Adrenal gland (tissue), 12 donors: ENCODE measurements around the gene CTU1. TPM values are rescaled to one million over a fixed set of nuclear protein-coding genes. Genes with fewer than 3 reads are reported as not detected.

Experiments
- DNase-seq, 7 donors: peaks; one replicate each; pipeline ENCODE4 v3.0.0-alpha.2; 2019 to 2020
- H3K27ac ChIP-seq, 5 donors: fragments of 200-600 bp; sonication (generic) in 4 of 5; 1 replicate in 3 of 5; 2 replicates in 2 of 5; pipeline versions ENCODE4 v1.5.1 to v1.8.0; 2016 to 2020; ENCODE audit warnings: mild to moderate bottlenecking in 1 of 5
- H3K27me3 ChIP-seq: fragments of 200-600 bp; 2 replicates; pipeline ENCODE4 v1.8.0; 2021
- H3K36me3 ChIP-seq, 2 donors: fragments of 200-600 bp; replicated peaks in 1 of 2; 1 replicate in 1 of 2; 2 replicates in 1 of 2; pipeline versions ENCODE4 v1.5.1 to v1.8.0; 2018 to 2022
- H3K4me1 ChIP-seq, 2 donors: fragments of 200-600 bp; replicated peaks in 1 of 2; 1 replicate in 1 of 2; 2 replicates in 1 of 2; pipeline versions ENCODE4 v1.5.1 to v1.8.0; 2018 to 2021
- H3K4me3 ChIP-seq, 4 donors: fragments of 200-600 bp; sonication (generic) in 3 of 4; one replicate each; pipeline ENCODE4 v1.5.1; 2016 to 2018
- H3K9me3 ChIP-seq, 3 donors: fragments of 200-600 bp; sonication (generic) in 1 of 3; replicated peaks in 1 of 3; 1 replicate in 2 of 3; 2 replicates in 1 of 3; pipeline versions ENCODE4 v1.5.1 to v1.8.0; 2016 to 2021
- CTCF ChIP-seq, 6 experiments: fragments of 450-650 bp in 4 of 6; fragments of 200-600 bp in 2 of 6; sonication (generic) in 1 of 6; IDR thresholded peaks; 1 replicate in 5 of 6; 2 replicates in 1 of 6; pipeline versions ENCODE4 v1.5.1 to v1.8.0; 2016 to 2021; ENCODE audit warnings: antibody characterized with exemption in 6 of 6, mild to moderate bottlenecking in 2 of 6, moderate library complexity in 1 of 6
- POLR2A ChIP-seq, 2 donors: fragments of 450-650 bp; IDR thresholded peaks; one replicate each; pipeline ENCODE4 v1.6.1; 2017; ENCODE audit warnings: antibody characterized with exemption in 2 of 2, mild to moderate bottlenecking in 2 of 2, moderate library complexity in 1 of 2
- WGBS, 4 donors: extraction: QIAGEN DNeasy Blood & Tissue Kit in 2 of 4; methylation state at CpG; one replicate each; pipeline versions ENCODE4 v1.1.5 to v1.1.7; 2013 to 2017; 5-methylcytosine and 5-hydroxymethylcytosine counted together
- intact Hi-C, 2 donors: fragments of 100-400 bp; cut with DNase I; formaldehyde crosslinking; loops; one replicate each; pipeline versions ENCODE4 v1.14.1 to v1.15.0; 2022 to 2023
- polyA plus RNA-seq, 3 donors: library from polyadenylated mRNA; stranded (reverse); fragments of 200-250 nt in 2 of 3; fragments of 350-450 nt in 1 of 3; fragmentation: Illumina TruSeq in 1 of 3; extraction: RNeasy Lipid Tissue Mini Kit (QIAGEN cat#74804) in 1 of 3; gene quantifications; one replicate each; pipeline ENCODE4 v1.2.3, GENCODE V29; 2013 to 2014
- total RNA-seq, 9 donors: library from RNA; depleted of rRNA in 4 of 9; stranded (reverse); fragments of >200 nt in 4 of 9; fragments of 120-200 nt in 1 of 9; fragmentation: NEBNext Ultra II Directional in 1 of 9; extraction: Animal tissue kit (Norgen Biotek cat#: 25700) in 1 of 9; gene quantifications; one replicate each; pipeline versions ENCODE4 v1.1.0 to v1.2.4, GENCODE V29; 2013 to 2023
- donor health status: healthy with polysubstance abuse.
- donor health status: Bipolar disorder and iron deficiency.
- donor health status: DM: yes; HTN: yes; CAD: no.
- donor health status: DM: no; HTN: no; CAD: no.
- donor health status: DM: no; HTN: no; CAD: no.
- donor health status: DM: yes; HTN: yes; CAD: no.

Gene CTU1
- total and polyA plus RNA-seq, 12 donors, result 1.1 to 23.9 (median 8.1) TPM

GRCh38 chr19:51097796-51098195 lies 10.4 kb downstream of the CTU1 start:
- TF ChIP-seq CTCF (IDR thresholded peaks at IDR 0.05) (no peak), POLR2A (IDR thresholded peaks at IDR 0.05) (no peak)
- H3K4me3 ChIP-seq, result no peak overlapping the region
- H3K4me1 ChIP-seq, result peaks cover 0 to 11% of the 10 kb centered on the region in 2 donors
- H3K9me3 ChIP-seq, result no peaks in the 10 kb centered on the region
- no peaks in the 10 kb centered on the region for H3K27me3 ChIP-seq
- no peak overlapping the region for H3K27ac ChIP-seq
- peaks cover 0 to 8% of the 10 kb centered on the region in 2 donors for H3K36me3 ChIP-seq
- intact Hi-C loops, result loop anchor here (2.0 to 10.0 kb wide), 4 partner anchors 79 to 173 kb away; partner anchors contain the start of gene KLK10 (in 2 of the 2)
- 80 to 88% (median 82%) methylated on average over 18 to 20 of the region's 20 CpGs for WGBS, 4 donors
- DNase-seq, result no peak

- peak; percentile 56 to 78 (median 66) for DNase-seq
- Histone ChIP-seq H3K4me3 (no peak overlapping the region), H3K27ac (no peak overlapping the region), H3K9me3 (no peaks in the 10 kb centered on the region), H3K4me1 (peaks cover 0 to 10% of the 10 kb centered on the region in 2 donors), H3K36me3 (peaks cover 0 to 3% of the 10 kb centered on the region in 2 donors), H3K27me3 (no peaks in the 10 kb centered on the region)
- TF ChIP-seq CTCF (IDR thresholded peaks at IDR 0.05), result peak; percentile 41 to 65 (median 54)
- TF ChIP-seq POLR2A (IDR thresholded peaks at IDR 0.05), result no peak
- intact Hi-C loops, result loop anchor here (2.0 to 10.0 kb wide), 4 partner anchors 78 to 172 kb away; partner anchors contain the start of gene KLK10 (in 2 of the 2)
- WGBS, 4 donors, result 6 to 15% (median 11%) methylated on average over 7 to 8 of the region's 8 CpGs
Measured at GRCh38 chr19:51097166-51097738, 11.0 kb downstream of the CTU1 start.

GRCh38 chr19:51096473-51097165 lies 11.6 kb downstream of the CTU1 start:
- intact Hi-C loops, result loop anchor here (2.0 to 10.0 kb wide), 4 partner anchors 78 to 172 kb away; partner anchors contain the start of gene KLK10 (in 2 of the 2)
- Histone ChIP-seq H3K27ac (no peak overlapping the region), H3K9me3 (no peaks in the 10 kb centered on the region), H3K4me3 (no peak overlapping the region), H3K4me1 (peaks cover 0 to 4% of the 10 kb centered on the region in 2 donors), H3K36me3 (no peaks in the 10 kb centered on the region), H3K27me3 (no peaks in the 10 kb centered on the region)
- TF ChIP-seq POLR2A (IDR thresholded peaks at IDR 0.05), result no peak
- TF ChIP-seq CTCF (IDR thresholded peaks at IDR 0.05), result no peak
- no peak for DNase-seq
- WGBS, 4 donors, result 73 to 84% (median 77%) methylated on average over 6 of the region's 6 CpGs

- WGBS, 4 donors, result 20 to 29% (median 25%) methylated on average over 13 to 15 of the region's 15 CpGs
- Histone ChIP-seq H3K4me3 (no peak overlapping the region), H3K9me3 (no peaks in the 10 kb centered on the region), H3K27ac (no peak overlapping the region), H3K27me3 (no peaks in the 10 kb centered on the region), H3K36me3 (no peaks in the 10 kb centered on the region), H3K4me1 (no peaks in the 10 kb centered on the region)
- intact Hi-C loops, result loop anchor here (10.0 kb wide), 3 partner anchors 80 to 170 kb away; partner anchors contain the start of gene KLK10 (in 1 of the 2)
- TF ChIP-seq POLR2A (IDR thresholded peaks at IDR 0.05) (no peak), CTCF (IDR thresholded peaks at IDR 0.05) (peak; percentile 21 to 65 (median 56))
- no peak for DNase-seq
Measured at GRCh38 chr19:51094696-51095279, 13.4 kb downstream of the CTU1 start.
